ENCODE measurements around the gene CST5.
"Not testable (repeated sequence)": the region's sequence is repeated elsewhere in the genome, so short reads cannot be mapped to it uniquely, and the experiment has no call there.

Gene CST5

GRCh38 chr20:23832775-23833513 lies 46.6 kb downstream of the CST5 start:
- Histone ChIP-seq H3K4me2 (ENCODE audit: low read depth, low read length) (peak overlapping the region; percentile 47; the same call in 1 of the 2 replicates), H3K4me3 (ENCODE audit: low read length) (no peak overlapping the region), H3K9me3 (replicated peaks; ENCODE audit: insufficient read depth, low read length) (no peaks in the 10 kb centered on the region), H4K20me1 (ENCODE audit: insufficient read depth, low read length) (no peaks in the 10 kb centered on the region), H3K9ac (ENCODE audit: low read length) (no peak overlapping the region), H3F3A (ENCODE audit: insufficient read depth, low read length) (peaks cover 13% of the 10 kb centered on the region), H3K27me3 (replicated peaks; ENCODE audit: insufficient read depth, low read length) (no peaks in the 10 kb centered on the region), H3K79me2 (ENCODE audit: low read length) (no peaks in the 10 kb centered on the region), H2AFZ (ENCODE audit: low read length) (no peak overlapping the region), H3K27ac (ENCODE audit: low read length) (peak overlapping the region; percentile 56; the same call in 1 of the 2 replicates), H3K9me2 (replicated peaks; ENCODE audit: insufficient read depth, low read length) (no peaks in the 10 kb centered on the region), H3K4me1 (ENCODE audit: low read length) (peaks cover 32% of the 10 kb centered on the region), H3K36me3 (replicated peaks; ENCODE audit: insufficient read depth, low read length) (no peaks in the 10 kb centered on the region)
- peak; percentile 45 for DNase-seq
- TF ChIP-seq EZH2 (optimal IDR thresholded peaks at IDR 0.05; ENCODE audit: low read depth, low read length) (no peak), EZH2phosphoT487 (IDR thresholded peaks at IDR 0.05; ENCODE audit: low read length) (no peak)
- TF ChIP-seq, protein P1, sequence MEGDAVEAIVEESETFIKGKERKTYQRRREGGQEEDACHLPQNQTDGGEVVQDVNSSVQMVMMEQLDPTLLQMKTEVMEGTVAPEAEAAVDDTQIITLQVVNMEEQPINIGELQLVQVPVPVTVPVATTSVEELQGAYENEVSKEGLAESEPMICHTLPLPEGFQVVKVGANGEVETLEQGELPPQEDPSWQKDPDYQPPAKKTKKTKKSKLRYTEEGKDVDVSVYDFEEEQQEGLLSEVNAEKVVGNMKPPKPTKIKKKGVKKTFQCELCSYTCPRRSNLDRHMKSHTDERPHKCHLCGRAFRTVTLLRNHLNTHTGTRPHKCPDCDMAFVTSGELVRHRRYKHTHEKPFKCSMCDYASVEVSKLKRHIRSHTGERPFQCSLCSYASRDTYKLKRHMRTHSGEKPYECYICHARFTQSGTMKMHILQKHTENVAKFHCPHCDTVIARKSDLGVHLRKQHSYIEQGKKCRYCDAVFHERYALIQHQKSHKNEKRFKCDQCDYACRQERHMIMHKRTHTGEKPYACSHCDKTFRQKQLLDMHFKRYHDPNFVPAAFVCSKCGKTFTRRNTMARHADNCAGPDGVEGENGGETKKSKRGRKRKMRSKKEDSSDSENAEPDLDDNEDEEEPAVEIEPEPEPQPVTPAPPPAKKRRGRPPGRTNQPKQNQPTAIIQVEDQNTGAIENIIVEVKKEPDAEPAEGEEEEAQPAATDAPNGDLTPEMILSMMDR (IDR thresholded peaks at IDR 0.05; ENCODE audit: low read length), result no peak

DNA sequence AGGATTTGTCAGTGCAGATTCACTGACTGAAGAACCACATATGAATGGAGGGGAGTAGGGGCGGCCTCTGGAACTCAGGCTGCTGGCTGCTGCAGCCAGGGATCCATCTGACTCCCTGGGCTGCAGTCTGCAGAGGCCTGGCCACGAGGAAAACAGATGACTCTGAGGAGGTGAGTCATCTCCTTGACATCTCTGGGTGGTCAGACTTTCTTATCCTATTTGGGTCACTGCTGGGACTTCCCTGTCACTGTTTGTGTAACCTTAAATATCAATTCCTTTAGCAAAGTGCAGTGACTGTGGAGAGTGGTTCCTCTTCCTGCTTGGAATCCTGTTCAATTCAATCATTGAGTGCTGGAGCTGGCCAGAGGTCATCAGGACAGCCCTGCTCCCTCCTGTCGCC lies 47.6 kb downstream of the CST5 start:
- DNase-seq; H3K36me3 ChIP-seq (replicated peaks; ENCODE audit: insufficient read depth, low read length); H3K9me3 ChIP-seq (replicated peaks; ENCODE audit: insufficient read depth, low read length); H4K20me1 ChIP-seq (ENCODE audit: insufficient read depth, low read length); H2AFZ ChIP-seq (ENCODE audit: low read length); H3K27ac ChIP-seq (ENCODE audit: low read length); H3K79me2 ChIP-seq (ENCODE audit: low read length); H3K9ac ChIP-seq (ENCODE audit: low read length); H3K4me3 ChIP-seq (ENCODE audit: low read length); H3K4me2 ChIP-seq (ENCODE audit: low read depth, low read length); H3K9me2 ChIP-seq (replicated peaks; ENCODE audit: insufficient read depth, low read length); H3K27me3 ChIP-seq (replicated peaks; ENCODE audit: insufficient read depth, low read length): not testable (repeated sequence)
- peaks cover 13% of the 10 kb centered on the region for H3F3A ChIP-seq (ENCODE audit: insufficient read depth, low read length)
- H3K4me1 ChIP-seq (ENCODE audit: low read length), result peaks cover 32% of the 10 kb centered on the region

- H4K20me1 ChIP-seq (ENCODE audit: insufficient read depth, low read length), result no peaks in the 10 kb centered on the region
- H3K4me2 ChIP-seq (ENCODE audit: low read depth, low read length), result no peak within 1 kb of the TSS
- no peaks in the 10 kb centered on the region for H3F3A ChIP-seq (ENCODE audit: insufficient read depth, low read length)
- H3K79me2 ChIP-seq (ENCODE audit: low read length), result no peaks in the 10 kb centered on the region
- H3K9ac ChIP-seq (ENCODE audit: low read length), result no peak within 1 kb of the TSS
- TF ChIP-seq, protein P1 (IDR thresholded peaks at IDR 0.05; ENCODE audit: low read length), result no peak
- TF ChIP-seq EZH2 (optimal IDR thresholded peaks at IDR 0.05; ENCODE audit: low read depth, low read length), result no peak
- TF ChIP-seq EZH2phosphoT487 (IDR thresholded peaks at IDR 0.05; ENCODE audit: low read length), result no peak
- no peaks in the 10 kb centered on the region for H3K27me3 ChIP-seq (replicated peaks; ENCODE audit: insufficient read depth, low read length)
- peaks cover 1% of the 10 kb centered on the region; the same call in 1 of the 2 replicates for H3K4me1 ChIP-seq (ENCODE audit: low read length)
- DNase-seq, result no peak
- no peaks in the 10 kb centered on the region for H3K9me3 ChIP-seq (replicated peaks; ENCODE audit: insufficient read depth, low read length)
- no peak within 1 kb of the TSS for H3K4me3 ChIP-seq (ENCODE audit: low read length)
- H2AFZ ChIP-seq (ENCODE audit: low read length), result no peak within 1 kb of the TSS
- H3K9me2 ChIP-seq (replicated peaks; ENCODE audit: insufficient read depth, low read length), result no peaks in the 10 kb centered on the region
- H3K36me3 ChIP-seq (replicated peaks; ENCODE audit: insufficient read depth, low read length), result no peaks in the 10 kb centered on the region
- no peak within 1 kb of the TSS for H3K27ac ChIP-seq (ENCODE audit: low read length)
These were observed 53.0 kb downstream of the CST5 start, which contains the start of gene CST2 for GRCh38 chr20:23826541-23827021. Gene CST2 (minus strand): TSS chr20:23826729. CDS start chr20:23826660, 69 bp downstream.
